Effector CD8-positive, alpha-beta T cell (primary cell): ENCODE measurements around the gene TWIST1.

ENCODE experiments used
- DNase-seq: peaks from one replicate; lab custom pipeline; 2025; lab: John Stamatoyannopoulos, UW

Gene TWIST1

DNA sequence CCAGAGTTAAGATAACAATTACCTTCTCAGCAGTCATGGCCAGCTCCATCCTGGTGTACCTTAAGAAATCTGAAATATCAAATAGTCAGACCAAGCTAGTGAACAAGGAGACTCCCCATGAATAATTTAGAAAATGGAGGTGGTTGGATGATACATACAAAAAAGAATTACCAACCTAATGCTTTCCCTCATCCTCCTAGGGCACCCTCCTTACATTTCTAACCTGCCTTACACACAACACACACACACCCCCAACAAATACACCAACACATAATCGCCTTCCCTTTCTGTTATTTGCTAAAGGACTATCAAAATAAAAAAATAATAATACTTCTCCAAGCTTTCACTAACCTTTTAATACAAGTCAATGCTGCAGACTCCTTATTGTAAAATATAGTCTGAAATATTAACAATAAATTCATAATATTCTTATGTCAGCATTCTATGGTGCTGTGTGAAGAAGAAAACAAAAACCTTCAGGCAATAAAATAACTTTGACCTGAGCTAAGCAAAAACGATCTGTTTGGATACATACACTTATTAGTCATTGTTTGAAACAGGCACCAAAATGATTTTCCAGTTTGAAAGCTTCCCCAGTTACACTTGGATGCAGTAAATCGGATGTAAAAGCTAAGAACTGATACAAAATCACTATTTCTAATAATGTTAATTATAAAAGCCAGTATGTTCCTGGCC lies 3.4 kb downstream of the TWIST1 start:
- no peak for DNase-seq

DNA sequence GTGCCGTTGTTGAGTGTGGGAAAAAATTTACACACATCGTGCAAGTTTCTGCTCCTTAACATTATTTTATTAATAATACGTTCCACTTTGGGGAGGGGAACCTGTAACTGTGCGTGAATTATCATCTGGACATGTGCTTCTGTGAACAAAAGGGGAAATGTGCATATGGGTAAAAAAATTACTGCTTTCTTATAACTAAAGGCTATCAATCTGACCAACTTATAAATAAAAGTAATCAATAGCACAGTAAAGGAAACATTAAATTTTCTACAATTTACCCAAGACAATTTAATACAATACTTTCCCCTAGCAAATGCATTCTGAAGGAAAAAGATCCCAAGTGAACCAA lies 4.5 kb downstream of the TWIST1 start:
- DNase-seq, result no peak

DNA sequence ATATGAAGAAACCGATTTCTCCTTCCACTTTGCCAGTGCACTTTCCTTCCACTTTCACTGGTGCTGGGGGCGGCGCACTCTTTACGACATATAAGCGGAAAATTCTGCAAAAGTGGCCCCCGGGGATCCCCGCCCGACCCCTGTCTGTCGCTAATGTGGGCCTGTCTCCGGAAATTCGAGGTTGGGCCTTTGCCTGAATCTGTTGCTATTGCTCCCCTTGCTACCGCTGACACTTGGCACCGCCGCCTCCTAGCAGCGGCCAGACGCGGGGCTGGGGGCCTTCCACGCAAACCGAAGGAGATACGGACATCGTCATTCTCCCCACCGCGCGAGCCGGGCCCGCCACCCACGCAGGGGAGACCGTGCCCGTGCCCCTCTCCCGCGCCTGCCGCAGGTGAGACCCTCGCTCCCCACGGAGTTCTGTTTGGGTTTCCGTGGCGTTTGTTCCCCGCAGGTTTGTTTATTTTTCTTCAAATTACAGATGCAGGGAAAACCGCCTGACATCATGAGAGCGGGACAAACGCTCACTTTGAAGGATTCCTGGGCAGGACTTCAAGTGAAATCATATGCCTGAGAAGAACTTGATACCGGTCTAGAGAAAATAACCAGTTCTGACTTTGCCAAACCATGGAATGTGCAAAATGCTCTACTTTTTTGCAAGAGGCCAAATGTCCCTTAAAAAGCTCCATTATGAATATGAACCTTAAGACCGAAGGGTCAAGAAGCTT lies 5.0 kb downstream of the TWIST1 start:
- no peak for DNase-seq

DNA sequence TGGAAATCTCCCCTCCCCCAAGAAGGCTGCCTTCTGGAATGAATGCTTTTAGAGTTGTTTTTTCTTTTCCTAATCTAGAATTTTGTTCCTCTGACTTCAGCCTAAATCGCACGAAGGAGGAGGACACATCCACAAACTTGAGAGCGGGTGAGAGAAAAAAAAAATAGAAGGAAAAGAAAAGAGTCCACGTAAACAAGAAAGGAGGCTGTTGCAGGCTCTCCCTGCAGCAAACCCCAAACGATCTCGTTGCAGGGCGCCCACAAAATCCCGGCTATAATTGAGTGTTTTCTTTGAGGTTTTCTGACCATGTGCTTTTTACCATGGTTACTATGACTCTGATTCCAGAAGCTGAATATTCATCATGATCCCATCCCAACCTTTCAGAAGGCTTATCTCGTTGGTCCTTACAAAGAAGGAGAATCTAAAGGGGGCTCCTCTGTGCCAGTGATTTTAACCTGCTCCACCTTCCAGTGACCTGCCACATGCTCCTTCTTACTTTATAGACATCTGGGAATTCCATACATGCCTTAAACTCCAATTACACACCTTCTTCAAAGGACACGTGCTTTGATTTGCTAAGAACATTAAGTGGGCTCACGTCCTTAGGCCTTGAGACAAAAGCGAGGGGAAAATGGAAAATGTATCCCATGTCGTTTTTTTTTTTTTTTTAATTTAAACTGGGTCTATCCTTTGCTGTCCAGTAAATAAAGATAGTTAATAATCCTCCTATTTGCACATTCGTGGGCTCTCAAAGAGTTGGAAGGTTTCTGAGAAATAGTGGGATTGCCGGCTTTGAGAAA lies 5.8 kb downstream of the TWIST1 start:
- no peak for DNase-seq

DNA sequence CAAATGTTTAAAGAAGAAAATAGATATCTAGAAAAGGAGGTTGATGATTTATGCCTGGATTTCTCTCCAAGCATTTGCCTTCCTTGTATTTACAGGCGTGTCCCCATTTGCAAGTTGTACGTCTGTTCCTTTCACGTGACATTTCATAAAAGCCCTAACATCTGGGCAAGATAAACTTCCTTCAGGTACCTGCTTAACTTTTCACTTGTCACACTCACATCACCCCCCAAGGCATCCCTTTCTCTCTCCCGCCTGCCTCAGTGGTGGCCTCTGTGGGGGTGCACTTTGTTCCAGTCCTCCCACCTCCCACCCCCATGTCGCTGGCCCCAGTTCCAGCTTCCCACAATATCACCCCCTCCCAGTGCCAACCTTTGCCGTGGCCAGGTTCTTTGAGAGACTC lies 6.7 kb downstream of the TWIST1 start:
- DNase-seq, result no peak

DNA sequence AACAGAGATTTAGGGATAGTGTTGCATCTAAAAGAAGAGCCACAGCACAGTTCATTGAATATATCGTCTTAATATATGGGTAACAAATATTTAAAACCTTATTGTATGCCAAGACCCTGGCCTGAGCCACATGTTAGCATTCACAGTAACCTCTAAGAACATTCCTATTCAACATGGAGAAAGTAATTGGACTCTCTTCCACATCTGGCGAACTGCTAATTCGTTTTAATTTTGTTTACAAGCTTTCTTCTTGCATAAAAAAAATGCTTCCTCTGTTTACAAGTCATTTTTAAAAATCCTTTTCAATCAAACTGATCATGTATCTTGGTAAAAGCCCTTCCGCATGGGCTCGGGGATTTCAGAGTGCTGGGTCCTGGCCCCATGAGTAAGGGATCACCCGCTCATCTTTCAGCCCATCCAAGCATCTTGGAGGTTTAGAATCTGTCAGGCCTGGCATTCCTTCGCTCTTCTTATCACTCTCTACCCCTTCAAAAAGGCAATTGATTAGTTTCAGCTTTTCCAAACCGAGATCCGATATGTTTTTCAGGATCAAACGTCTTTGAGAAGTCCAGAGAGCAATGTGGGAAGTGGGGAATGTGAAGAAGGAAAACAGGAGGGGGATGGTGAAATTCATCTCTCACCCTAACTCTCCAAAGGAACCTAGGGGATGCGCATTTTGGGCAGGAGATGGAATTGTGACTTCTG lies 7.3 kb downstream of the TWIST1 start:
- no peak for DNase-seq

DNA sequence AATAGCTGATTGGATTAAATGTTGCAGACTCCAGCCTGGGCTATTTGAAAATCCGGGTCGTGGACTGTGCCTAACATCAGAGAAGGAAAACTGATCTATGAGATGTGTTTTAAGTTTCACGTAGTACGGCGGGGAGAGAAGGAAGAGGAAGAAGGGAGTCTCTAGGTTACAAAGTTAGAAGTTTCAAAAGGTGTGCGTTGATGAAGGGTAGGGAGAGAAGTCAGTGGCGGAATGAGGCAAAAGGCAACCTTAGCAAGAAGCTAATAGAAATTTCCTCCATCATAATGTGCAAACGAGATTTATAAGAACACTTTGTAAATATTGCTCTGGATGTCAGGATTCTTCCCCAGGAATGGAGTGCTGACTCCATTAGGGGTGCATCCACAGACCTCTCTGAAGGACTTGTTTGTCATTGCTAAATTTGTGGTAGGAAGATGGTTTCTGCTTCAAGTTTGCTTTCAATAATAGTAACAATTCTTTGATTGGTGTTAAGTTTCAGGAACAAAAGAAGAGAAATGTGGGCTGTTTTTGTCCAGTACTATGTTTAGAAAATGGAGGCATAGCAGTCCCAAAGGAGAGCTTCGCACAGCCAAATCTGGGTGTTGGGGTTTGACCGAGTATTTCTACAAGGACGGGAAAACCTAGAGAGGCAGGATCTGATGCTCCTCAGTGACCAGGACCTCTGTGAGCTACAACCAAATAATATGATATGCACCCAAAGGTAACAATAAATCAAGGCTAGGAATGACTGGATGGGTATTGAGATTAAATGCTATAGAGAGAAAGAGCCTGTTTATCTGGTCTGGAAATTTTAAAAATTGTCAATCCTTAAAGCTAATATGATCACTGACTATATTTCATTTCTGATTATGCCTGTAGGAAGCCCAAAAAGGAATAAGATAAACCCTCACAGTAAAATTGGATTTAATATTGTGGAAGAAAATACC lies 8.2 kb downstream of the TWIST1 start:
- DNase-seq, result no peak

DNA sequence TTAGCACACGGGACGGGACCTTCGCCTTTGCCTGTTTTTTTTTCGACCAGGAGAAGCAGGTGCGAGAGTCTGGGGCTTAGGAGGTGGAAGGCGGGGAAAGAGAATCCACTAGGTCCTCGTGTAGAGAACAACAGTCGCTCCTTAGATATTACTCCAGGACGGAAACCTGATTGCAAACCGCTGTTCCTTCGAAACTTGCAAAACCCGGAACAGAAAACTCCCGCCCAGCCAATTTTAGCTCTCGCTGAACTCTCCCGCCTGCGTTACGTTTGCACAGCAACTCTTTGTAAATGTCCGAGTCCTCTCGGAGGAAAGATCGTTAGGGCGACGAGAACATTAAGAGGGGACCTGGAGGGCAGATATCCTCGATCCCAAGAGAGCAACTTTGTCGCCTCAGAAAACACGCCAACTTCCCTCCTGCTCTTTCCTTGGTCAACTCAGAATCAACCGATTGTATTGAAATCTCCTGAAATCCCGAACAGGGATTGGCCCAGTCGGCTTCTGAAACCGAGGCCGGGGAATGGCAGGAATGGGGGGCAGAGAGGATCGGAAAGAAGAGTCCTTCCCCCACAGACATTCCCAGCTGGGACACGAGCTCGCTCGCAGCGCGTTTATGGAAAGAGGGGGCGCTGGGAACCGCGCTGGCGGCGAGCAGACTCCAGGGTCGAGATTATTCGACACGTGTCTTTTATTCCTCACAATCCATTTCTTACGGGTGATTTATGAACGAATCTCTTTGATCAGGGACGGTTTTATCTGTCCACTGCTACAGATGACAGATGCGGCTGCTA lies 9.9 kb downstream of the TWIST1 start:
- DNase-seq, result no peak

DNA sequence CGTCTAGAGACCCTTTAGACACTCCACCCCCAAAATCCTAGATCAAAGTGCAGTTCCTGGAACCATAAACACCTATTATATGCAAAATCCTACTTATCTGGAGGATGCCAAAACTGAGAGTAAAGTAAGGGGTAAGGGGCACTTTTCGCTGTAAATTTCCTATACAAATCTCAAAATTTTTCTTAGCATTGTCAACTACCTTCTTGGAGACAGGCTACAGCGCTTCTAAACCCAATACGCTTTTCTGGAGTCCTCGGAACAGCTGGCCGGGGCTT lies 10.4 kb downstream of the TWIST1 start:
- no peak for DNase-seq

DNA sequence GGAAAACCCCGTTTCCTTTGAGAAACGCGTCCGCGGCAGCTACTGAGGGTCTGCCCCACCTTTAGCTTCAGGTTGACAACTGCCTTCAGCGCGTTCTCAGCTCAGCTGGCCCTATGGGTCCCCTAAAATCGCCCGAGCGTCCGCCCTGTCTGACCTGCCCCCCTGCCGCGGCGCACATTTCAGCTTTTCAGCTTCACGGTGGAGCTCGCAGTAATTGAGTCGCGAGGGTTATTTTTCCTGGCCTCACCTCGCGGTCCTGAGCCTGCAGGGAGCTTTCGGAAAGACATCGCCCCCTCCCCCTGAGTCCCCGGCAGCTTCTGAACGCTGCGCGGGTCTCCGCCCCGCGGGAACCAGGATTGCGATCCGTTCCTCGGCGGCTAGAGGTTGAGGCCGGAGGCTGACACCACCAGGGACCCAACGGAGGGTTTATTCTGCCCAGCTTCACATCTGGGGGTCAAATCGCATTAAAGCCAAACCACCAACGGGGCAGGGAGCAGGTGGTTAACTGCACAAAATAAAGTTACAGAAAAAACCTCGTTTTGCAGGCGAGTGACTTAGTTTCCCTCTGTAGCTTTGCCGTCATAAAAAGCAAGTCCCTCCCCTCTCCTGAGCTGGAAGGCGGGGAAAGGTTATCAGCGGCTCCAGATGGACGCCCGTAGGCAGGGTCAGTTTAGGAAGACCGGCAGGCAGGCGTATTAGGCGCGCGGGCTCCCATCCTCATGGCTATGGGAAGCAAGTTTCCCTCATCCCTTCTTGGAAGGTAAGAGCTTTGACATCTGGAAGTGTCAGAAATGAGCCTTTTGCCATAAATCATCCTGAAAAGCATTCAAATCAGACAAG lies 11.0 kb downstream of the TWIST1 start:
- no peak for DNase-seq

DNA sequence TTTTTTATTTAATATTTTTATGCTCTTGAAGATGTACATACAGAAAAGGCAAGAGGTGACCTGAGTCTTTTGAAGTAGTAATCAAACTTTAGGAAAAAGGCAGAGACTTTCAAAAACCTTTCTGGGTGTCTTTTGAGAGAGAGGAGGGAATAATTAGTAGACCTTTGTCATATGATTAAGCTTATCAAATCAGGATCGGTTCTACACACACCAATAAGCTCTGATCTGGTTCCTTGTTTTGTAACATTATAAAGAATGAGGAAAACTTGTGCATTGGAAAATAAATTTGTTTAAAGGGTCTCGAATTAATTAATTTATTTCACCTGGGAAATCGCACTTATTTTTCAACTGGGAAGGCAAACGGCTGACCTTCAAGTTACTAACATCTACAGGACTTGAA lies 11.9 kb downstream of the TWIST1 start:
- no peak for DNase-seq

DNA sequence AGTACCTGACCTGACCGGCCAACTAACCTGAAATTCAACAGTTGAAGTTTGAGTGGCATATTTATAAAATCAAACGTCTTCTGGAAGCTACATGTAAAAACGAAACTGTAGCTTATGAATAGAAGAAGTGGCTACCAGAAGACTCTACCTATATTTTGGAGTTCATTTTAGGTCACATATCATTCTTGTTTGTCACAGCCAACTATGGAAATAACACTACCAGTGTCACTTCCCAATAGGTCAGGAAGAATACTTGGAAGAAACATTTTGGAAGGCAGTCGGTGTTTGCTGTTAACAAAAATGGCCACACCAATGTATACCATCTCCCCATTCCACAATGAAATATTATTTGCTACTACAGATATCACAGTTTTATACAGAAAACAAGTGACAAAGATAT lies 12.6 kb downstream of the TWIST1 start:
- DNase-seq, result no peak

DNA sequence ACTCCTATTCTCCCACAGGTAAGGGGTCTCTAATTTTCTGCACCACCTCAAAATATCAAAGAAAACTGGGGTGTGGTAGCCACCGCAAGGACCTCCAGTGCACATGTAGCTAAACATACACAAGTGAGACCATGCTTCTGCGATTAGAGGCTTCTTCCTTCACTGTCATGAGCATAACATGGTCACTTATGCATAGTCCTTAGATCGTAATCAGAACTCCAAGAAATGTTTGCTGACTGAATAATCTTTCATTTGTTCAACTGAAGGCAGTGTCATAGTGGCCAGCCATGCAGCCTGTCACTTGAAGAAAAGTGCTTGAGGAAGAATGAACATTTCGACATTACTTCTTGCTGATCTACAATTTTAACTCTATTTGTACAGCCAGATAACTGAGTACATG lies 14.6 kb downstream of the TWIST1 start:
- DNase-seq, result no peak

DNA sequence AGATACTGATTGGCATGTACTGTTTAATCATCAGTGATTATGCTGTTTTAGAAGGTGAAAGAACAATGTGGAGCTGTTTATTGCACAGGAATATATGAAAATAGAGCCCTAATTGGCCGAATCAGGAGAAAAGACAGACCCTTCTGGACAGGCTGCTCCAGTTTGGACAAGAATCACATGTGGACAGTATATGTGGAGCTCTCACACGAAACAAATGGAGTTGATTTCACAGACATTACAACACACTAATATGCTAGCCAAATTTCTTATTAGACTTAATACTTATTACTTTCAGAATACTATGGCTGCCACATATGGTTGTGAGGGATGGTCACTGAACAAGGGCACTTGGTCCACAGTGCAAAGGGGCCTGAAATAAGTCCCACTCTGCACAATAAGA lies 15.5 kb downstream of the TWIST1 start:
- no peak for DNase-seq

DNA sequence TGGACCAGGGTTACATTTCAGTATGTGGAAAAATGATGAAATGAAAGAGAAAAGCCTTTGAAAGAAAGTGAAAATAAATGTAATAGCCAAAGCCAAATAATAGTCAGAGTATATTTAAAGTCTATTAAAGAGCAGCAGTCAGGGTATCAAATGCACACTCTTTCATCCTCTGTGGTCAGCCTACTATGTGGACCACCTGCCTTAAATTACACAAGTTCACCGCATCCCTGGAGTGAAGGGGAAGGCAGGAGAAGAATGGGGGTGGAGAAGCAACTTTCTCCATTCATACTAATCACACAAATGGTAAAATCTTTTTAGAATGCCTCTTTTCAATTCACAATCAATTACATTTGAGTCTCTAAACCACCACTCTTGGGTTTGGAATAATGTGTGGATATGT lies 16.0 kb downstream of the TWIST1 start:
- no peak for DNase-seq

DNA sequence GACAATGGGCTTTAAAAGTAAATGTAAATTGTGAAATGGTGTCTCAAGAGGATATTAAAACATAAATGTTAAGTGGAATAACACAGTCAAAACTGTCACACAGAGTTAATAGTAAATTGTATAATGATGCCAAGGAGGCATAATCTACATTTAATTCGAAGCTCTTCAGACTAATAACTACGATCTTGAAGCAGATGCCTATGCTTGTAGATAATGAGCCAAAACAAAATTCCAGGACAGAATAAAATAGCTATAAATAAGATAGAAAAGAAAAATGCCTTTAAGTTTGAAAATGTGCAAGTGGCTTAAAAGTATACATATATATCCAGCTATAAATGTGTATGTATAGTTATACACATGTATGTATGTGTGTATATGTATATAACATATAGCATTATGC lies 17.5 kb downstream of the TWIST1 start:
- no peak for DNase-seq

DNA sequence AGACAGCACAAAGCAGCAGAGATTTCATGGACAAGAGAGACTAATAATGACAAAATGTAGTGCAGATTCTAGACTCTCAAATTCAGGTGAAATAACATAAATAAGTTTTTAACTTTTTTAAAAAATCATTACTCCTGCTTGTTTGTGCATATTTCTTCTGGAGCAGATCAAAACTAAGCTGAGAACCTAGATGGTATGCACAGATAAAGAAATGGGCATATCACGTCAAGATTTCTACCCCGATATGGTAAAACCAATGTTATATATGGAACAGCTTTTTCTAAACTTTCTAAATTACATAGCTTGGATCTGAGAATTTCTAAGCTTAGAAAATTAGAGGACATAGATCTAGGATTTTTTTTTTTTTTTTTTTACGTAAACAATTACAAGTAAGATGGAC lies 18.2 kb downstream of the TWIST1 start:
- no peak for DNase-seq

DNA sequence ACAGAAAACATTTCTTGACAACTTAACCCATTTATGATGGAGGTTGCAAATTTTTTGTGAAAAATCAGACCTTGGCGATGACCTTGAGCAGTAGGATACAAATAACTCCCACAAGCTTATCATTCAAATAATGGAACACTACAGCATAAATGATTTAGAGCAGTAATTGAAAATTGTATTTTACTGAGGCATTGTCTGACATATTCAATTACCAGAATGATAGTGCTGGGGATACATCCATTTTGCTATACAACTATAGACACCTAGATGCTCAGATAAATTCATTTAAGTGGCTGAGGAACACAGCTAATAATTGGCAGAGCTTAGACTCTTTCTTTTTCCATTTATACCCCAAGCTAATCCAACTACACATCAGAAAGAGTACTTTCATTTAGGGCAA lies 18.9 kb downstream of the TWIST1 start:
- no peak for DNase-seq

DNA sequence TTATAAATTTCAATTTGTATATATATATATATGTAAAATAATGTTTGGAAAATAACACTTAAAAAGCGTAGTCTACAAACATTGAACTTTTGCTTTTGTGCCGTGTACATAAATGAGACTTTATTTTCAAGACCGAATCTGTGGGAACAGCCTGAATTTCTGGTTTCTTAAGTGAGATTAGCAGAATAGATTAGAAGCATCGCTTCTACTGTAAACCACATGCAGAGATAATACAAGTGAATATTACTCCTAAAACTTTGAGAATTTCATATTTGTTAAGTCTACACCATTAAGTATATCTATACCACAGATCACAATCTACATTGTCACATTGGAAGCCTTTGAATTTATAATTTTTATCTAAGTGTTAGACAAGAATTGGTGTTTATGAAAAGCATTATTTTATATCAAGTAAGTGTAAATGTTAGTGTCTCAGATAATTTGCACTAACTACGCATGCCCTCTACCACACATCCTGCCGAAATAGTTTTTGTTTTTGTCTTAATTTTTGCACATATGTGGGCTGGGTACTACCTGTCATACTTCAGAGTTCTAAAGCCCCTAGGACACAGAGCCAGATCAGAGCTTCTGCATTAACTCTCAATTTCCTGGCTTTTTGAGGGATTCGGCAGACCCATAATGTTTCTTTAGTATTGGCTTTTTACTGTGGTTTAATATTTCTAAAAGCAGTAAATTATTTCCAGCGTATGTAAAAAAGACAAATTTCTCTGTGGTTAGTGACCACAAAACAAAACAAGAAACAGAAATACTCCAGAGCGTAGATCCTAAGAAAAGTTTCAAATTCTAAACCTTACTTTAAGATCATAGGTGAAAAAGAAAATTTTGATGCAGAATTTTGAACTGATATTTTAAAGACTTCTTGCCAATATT lies 20.0 kb downstream of the TWIST1 start:
- DNase-seq, result no peak
